T-cell (primary cell): Measurements from ENCODE around the gene INTS1. TPM values are rescaled to one million over a fixed set of nuclear protein-coding genes. Genes with fewer than 3 reads are reported as not detected.
"Not testable (repeated sequence)": the region's sequence is repeated elsewhere in the genome, so short reads cannot be mapped to it uniquely, and the experiment has no call there.

Experiments
- ATAC-seq, 4 experiments: fragments of 200-7000 bp in 3 of 4; fragments of 150-1000 bp in 1 of 4; cut with Tn5 transposase; replicated peaks in 1 of 4; 1 replicate in 3 of 4; 2 replicates in 1 of 4; pipeline ENCODE4 v1.10.0; 2021; ENCODE audit warnings: moderate library complexity in 3 of 4, mild to moderate bottlenecking in 2 of 4, moderate number of reproducible peaks in 1 of 4
- CTCF ChIA-PET, 2 donors: fragments of 300-600 bp; sonication (Branson Sonifier 250); formaldehyde crosslinking; loops; one replicate each; lab custom pipeline; 2022; ENCODE audit warnings: antibody characterized with exemption in 2 of 2; lab: Charles Lee
- POLR2A ChIA-PET, 2 donors: fragments of 300-600 bp; sonication (Branson Sonifier 250); formaldehyde crosslinking; loops; one replicate each; lab custom pipeline; 2022; ENCODE audit warnings: antibody characterized with exemption in 2 of 2; lab: Charles Lee
- DNase-seq, 35 experiments: peaks; one replicate each; pipeline versions ENCODE4 v3.0.0 to v3.0.0-alpha.2; 2013 to 2023
- H3K27ac ChIP-seq: one replicate; pipeline ENCODE4 v1.5.1; 2013; ENCODE audit warnings: low read length
- H3K27me3 ChIP-seq, 2 experiments: replicated peaks in 1 of 2; 1 replicate in 1 of 2; 2 replicates in 1 of 2; pipeline versions ENCODE4 v1.6.1 to v1.7.0; 2013; ENCODE audit warnings: low read length in 1 of 2, mixed read lengths in 1 of 2; ENCODE audit not compliant: control insufficient read depth in 2 of 2, insufficient read depth in 2 of 2; ENCODE audit errors: extremely low read depth in 1 of 2
- H3K36me3 ChIP-seq, 2 donors: 1 replicate in 1 of 2; 2 replicates in 1 of 2; pipeline versions ENCODE4 v1.6.1 to v1.7.0; 2013; ENCODE audit warnings: low read length in 1 of 2; ENCODE audit not compliant: control insufficient read depth in 2 of 2, insufficient read depth in 1 of 2; ENCODE audit errors: extremely low read depth in 1 of 2
- H3K4me1 ChIP-seq, 2 experiments: 1 replicate in 1 of 2; 2 replicates in 1 of 2; pipeline versions ENCODE4 v1.6.1 to v1.7.0; 2013; ENCODE audit warnings: low read length in 2 of 2, mixed read lengths in 1 of 2; ENCODE audit not compliant: insufficient read depth in 2 of 2, control insufficient read depth in 1 of 2; ENCODE audit errors: extremely low read depth in 1 of 2
- H3K4me3 ChIP-seq, 2 donors: 1 replicate in 1 of 2; 2 replicates in 1 of 2; pipeline versions ENCODE4 v1.5.1 to v1.7.0; 2013; ENCODE audit warnings: mild to moderate bottlenecking in 2 of 2, low read length in 1 of 2, moderate library complexity in 1 of 2; ENCODE audit not compliant: control insufficient read depth in 1 of 2; ENCODE audit errors: extremely low read depth in 1 of 2
- H3K9me3 ChIP-seq: 2 replicates; pipeline ENCODE4 v1.7.0; 2013
- H3K27ac Mint-ChIP-seq, 2 donors: one replicate each; pipeline ENCODE4 v1.8.0; 2020 to 2021; ENCODE audit warnings: mild to moderate bottlenecking in 2 of 2, mixed read lengths in 2 of 2
- H3K27me3 Mint-ChIP-seq, 2 donors: one replicate each; pipeline ENCODE4 v1.8.0; 2021 to 2022; ENCODE audit warnings: mixed read lengths in 2 of 2
- H3K36me3 Mint-ChIP-seq: one replicate; pipeline ENCODE4 v1.8.0; 2021; ENCODE audit warnings: mixed read lengths
- H3K4me1 Mint-ChIP-seq, 3 donors: one replicate each; pipeline ENCODE4 v1.8.0; 2020 to 2022; ENCODE audit warnings: mixed read lengths in 3 of 3, mild to moderate bottlenecking in 1 of 3
- H3K4me3 Mint-ChIP-seq, 3 donors: one replicate each; pipeline ENCODE4 v1.8.0; 2020 to 2022; ENCODE audit warnings: mild to moderate bottlenecking in 3 of 3, mixed read lengths in 3 of 3, moderate library complexity in 3 of 3
- H3K9me3 Mint-ChIP-seq, 3 donors: one replicate each; pipeline ENCODE4 v1.8.0; 2020 to 2022; ENCODE audit warnings: mixed read lengths in 3 of 3
- whole genome bisulfite sequencing: methylation state at CpG from one replicate; pipeline ENCODE4 v1.1.5; 2013; ENCODE audit warnings: missing lambda C conversion rate; ENCODE audit not compliant: insufficient coverage; 5-methylcytosine and 5-hydroxymethylcytosine counted together
- total RNA-seq, 35 experiments: library from RNA in 6 of 35; stranded (reverse) in 6 of 35; fragments of 120-200 nt in 1 of 35; gene quantifications; one replicate each; pipeline versions ENCODE4 v1.2.1 to v1.2.4 and lab custom pipeline; 2013 to 2026

INTS1 gene
- total RNA-seq, 5 donors from 2014 or later (not counting 1 experiment from before 2014, with no cell fraction given): 102 to 147 (median 131) TPM

- H3K27ac ChIP-seq: no peak overlapping the region
- no peak overlapping the region for H3K4me3 ChIP-seq
- no peaks in the 10 kb centered on the region for H3K9me3 ChIP-seq
- WGBS: 85% methylated on average over 17 of the region's 21 CpGs
- no peaks in the 10 kb centered on the region for H3K36me3 ChIP-seq
- peaks cover 0 to 7% of the 10 kb centered on the region in 2 experiments for H3K27me3 ChIP-seq
- ChIA-PET CTCF (no interaction called here), POLR2A (interaction anchor here in 1 of 2 donors (0.6 kb wide), 1 partner anchor 649 kb away, joined by 3 read pairs; no protein-coding TSS in a partner anchor)
- Mint-ChIP-seq H3K36me3 (no peaks in the 10 kb centered on the region), H3K4me3 (no peak overlapping the region), H3K27me3 (no peaks in the 10 kb centered on the region), H3K27ac (no peak overlapping the region), H3K4me1 (no peaks in the 10 kb centered on the region), H3K9me3 (no peaks in the 10 kb centered on the region)
- no peak for ATAC-seq
- H3K4me1 ChIP-seq: no peaks in the 10 kb centered on the region
- DNase-seq: no peak
These were observed 58.8 kb downstream of the INTS1 start for GRCh38 chr7:1445341-1445740.

GRCh38 chr7:1444925-1445322 is 59.3 kb downstream of the INTS1 start:
- Mint-ChIP-seq H3K4me3 (no peak overlapping the region), H3K27me3 (no peaks in the 10 kb centered on the region), H3K27ac (no peak overlapping the region), H3K36me3 (no peaks in the 10 kb centered on the region), H3K9me3 (no peaks in the 10 kb centered on the region), H3K4me1 (no peaks in the 10 kb centered on the region)
- ChIA-PET CTCF (no interaction called here), POLR2A (interaction anchor here in 1 of 2 donors (0.6 kb wide), 1 partner anchor 650 kb away, joined by 3 read pairs; no protein-coding TSS in a partner anchor)
- peaks cover 0 to 11% of the 10 kb centered on the region in 2 experiments for H3K27me3 ChIP-seq
- no peaks in the 10 kb centered on the region for H3K9me3 ChIP-seq
- H3K4me1 ChIP-seq: no peaks in the 10 kb centered on the region
- WGBS: 84% methylated on average over 24 of the region's 24 CpGs
- DNase-seq (no peak), ATAC-seq (no peak)
- H3K4me3 ChIP-seq: no peak overlapping the region
- no peaks in the 10 kb centered on the region for H3K36me3 ChIP-seq
- no peak overlapping the region for H3K27ac ChIP-seq

GRCh38 chr7:1444214-1444924 is 59.8 kb downstream of the INTS1 start:
- Histone ChIP-seq H3K27me3 (peaks cover 0 to 11% of the 10 kb centered on the region in 2 experiments), H3K4me1 (no peaks in the 10 kb centered on the region), H3K27ac (no peak overlapping the region), H3K36me3 (no peaks in the 10 kb centered on the region), H3K9me3 (no peaks in the 10 kb centered on the region), H3K4me3 (no peak overlapping the region)
- H3K36me3 Mint-ChIP-seq: no peaks in the 10 kb centered on the region
- H3K9me3 Mint-ChIP-seq: no peaks in the 10 kb centered on the region
- no peak overlapping the region for H3K4me3 Mint-ChIP-seq
- H3K27ac Mint-ChIP-seq: no peak overlapping the region
- H3K4me1 Mint-ChIP-seq: no peaks in the 10 kb centered on the region
- ChIA-PET CTCF (no interaction called here), POLR2A (interaction anchor here in 1 of 2 donors (0.6 kb wide), 1 partner anchor 650 kb away, joined by 3 read pairs; no protein-coding TSS in a partner anchor)
- no peaks in the 10 kb centered on the region for H3K27me3 Mint-ChIP-seq
- no peak for ATAC-seq
- no peak for DNase-seq
- WGBS: 95% methylated on average over 43 of the region's 45 CpGs

DNA sequence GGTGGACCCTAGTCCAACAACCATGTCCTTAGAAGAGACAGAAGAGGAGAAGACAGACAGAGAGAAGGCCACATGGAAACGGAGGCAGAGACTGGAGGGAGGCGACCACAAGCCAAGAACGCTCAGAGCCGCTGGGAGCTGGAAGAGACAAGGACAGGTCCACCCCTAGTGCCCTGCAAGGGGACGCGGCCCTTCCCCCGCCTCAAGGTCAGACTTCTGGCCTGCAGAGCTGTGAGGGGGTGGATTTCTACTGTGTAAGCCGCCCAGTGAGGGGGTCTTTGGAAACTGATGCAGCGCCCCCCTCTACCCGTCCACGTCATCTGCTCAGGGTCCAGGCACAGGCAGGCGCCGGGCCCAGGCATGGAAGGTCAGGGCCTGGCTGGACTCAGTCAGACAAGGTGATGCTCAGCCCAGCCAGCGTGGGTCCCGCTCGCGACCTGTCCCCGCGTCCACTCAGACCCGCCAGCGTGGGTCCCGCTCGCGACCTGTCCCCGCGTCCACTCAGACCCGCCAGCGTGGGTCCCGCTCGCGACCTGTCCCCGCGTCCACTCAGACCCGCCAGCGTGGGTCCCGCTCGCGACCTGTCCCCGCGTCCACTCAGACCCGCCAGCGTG is 60.5 kb downstream of the INTS1 start:
- H3K27ac Mint-ChIP-seq, H3K36me3 Mint-ChIP-seq, POLR2A ChIA-PET, H3K4me1 ChIP-seq, H3K27ac ChIP-seq, H3K4me3 ChIP-seq, H3K36me3 ChIP-seq, H3K9me3 Mint-ChIP-seq, H3K27me3 Mint-ChIP-seq, H3K4me1 Mint-ChIP-seq, CTCF ChIA-PET, H3K4me3 Mint-ChIP-seq, DNase-seq, H3K9me3 ChIP-seq, ATAC-seq: not testable (repeated sequence)
- H3K27me3 ChIP-seq: peaks cover 0 to 11% of the 10 kb centered on the region in 2 experiments
- WGBS: 98% methylated on average over 9 of the region's 42 CpGs

DNA sequence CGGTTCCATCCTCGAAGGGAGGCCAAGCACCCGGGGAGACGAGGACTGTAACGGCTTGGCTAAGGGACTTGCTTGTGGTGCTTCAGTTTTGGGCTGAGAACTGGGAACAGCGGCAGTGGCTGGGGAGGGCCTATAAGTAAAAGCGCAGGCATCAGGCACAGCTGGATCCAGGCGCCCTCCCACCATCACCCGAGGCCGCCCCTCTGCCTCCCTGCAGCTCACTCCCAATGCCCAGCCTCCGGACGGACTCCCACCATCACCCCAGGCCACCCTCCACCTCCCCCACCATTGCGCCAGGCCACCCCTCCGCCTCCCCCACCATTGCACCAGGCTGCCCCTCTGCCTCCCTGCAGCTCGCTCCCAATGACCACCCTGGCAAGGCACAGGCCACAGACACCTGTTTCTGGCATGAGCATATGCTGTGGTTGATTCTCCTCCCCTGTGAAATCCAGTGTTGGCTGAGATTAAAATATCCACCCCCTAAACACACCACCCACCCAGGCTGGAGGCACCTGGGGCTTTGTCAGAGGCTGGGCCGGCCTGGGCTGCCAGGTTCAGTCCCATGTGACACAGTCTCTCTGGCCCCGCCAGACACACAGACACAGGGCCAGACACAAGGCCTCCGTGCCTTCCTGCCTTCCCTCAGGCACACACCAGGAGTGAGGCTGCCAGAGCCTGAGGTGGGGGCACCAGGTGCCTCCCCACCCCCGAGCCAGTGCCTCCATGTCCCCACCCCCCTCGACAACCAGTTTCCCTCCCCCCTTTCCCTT is 61.6 kb downstream of the INTS1 start:
- no peak for DNase-seq
- no peak overlapping the region for H3K4me3 Mint-ChIP-seq
- WGBS: 83% methylated on average over 16 of the region's 20 CpGs
- ChIA-PET POLR2A (no interaction called here), CTCF (no interaction called here)
- Histone ChIP-seq H3K4me3 (no peak overlapping the region), H3K27ac (no peak overlapping the region), H3K27me3 (peaks cover 0 to 11% of the 10 kb centered on the region in 2 experiments), H3K36me3 (no peaks in the 10 kb centered on the region), H3K4me1 (no peaks in the 10 kb centered on the region), H3K9me3 (no peaks in the 10 kb centered on the region)
- no peaks in the 10 kb centered on the region for H3K9me3 Mint-ChIP-seq
- no peak overlapping the region for H3K27ac Mint-ChIP-seq
- no peak for ATAC-seq
- no peaks in the 10 kb centered on the region for H3K27me3 Mint-ChIP-seq
- no peaks in the 10 kb centered on the region for H3K4me1 Mint-ChIP-seq
- H3K36me3 Mint-ChIP-seq: no peaks in the 10 kb centered on the region

DNA sequence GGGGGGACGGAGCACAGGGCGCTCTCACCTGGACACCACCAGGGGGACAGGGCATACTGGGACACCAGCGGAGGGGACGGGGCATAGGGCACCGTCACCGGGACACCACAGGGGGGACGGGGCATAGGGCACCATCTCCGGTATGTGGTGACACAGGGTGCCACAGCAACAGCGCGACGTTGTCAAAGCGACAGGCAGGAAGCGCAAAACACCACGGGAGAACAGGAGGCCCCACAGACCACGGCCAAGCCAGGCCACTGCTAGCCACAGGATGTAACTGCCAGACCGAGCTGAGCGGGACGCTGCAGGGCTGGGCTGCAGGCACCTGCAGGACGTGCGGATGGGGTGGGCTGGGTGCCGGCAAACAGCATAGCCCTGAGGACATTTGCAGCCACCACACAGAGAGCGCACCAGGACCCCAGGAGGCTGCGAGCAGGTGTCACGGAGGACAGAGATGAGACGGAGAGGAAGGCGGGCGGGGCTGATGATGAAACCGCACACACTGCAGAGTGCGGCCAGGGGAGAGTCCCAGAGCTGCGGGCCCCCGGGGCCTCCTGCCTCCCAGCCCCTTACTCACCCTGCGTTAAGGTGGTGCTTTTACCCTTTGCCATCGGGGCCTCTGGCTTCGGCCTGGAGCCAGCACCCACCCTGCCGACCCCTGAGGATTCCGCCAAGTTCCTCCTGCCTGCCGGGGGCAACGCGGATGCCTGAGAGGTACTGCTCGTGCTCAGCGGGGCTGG is 62.4 kb downstream of the INTS1 start:
- H3K9me3 Mint-ChIP-seq: no peaks in the 10 kb centered on the region
- Histone ChIP-seq H3K9me3 (no peaks in the 10 kb centered on the region), H3K36me3 (no peaks in the 10 kb centered on the region), H3K4me3 (no peak overlapping the region), H3K4me1 (no peaks in the 10 kb centered on the region), H3K27ac (no peak overlapping the region), H3K27me3 (peaks cover 0 to 11% of the 10 kb centered on the region in 2 experiments)
- DNase-seq (no peak), ATAC-seq (no peak)
- no peak overlapping the region for H3K4me3 Mint-ChIP-seq
- no peaks in the 10 kb centered on the region for H3K27me3 Mint-ChIP-seq
- no peaks in the 10 kb centered on the region for H3K4me1 Mint-ChIP-seq
- no peak overlapping the region for H3K27ac Mint-ChIP-seq
- POLR2A ChIA-PET: no interaction called here
- WGBS: 81% methylated on average over 37 of the region's 41 CpGs
- CTCF ChIA-PET: no interaction called here
- no peaks in the 10 kb centered on the region for H3K36me3 Mint-ChIP-seq
